Activated CD8-positive, alpha-beta memory T cell treated with anti-CD3 and anti-CD28 coated beads for 36 hours (primary cell): Measurements from ENCODE around the gene IPP. TPM values are rescaled to one million over a fixed set of nuclear protein-coding genes. Genes with fewer than 3 reads are reported as not detected.

Experiments
- CTCF ChIA-PET: fragments of 350-600 bp; sonication (Branson Sonifier 250); formaldehyde crosslinking; loops from one replicate; lab custom pipeline; 2021; ENCODE audit warnings: antibody characterized with exemption; lab: Charles Lee
- POLR2A ChIA-PET: fragments of 350-600 bp; sonication (Branson Sonifier 250); formaldehyde crosslinking; loops from one replicate; lab custom pipeline; 2021; ENCODE audit warnings: antibody characterized with exemption; lab: Charles Lee
- total RNA-seq, 2 experiments: library from RNA; stranded (reverse); gene quantifications; one replicate each; pipeline ENCODE4 v1.2.3, GENCODE V29; 2021

The IPP gene
- total RNA-seq, 2 experiments from 2014 or later: 16.5 to 16.6 TPM

- POLR2A ChIA-PET: no interaction called here
- CTCF ChIA-PET: no interaction called here
These were observed 90.1 kb downstream of the IPP start for GRCh38 chr1:45660336-45660735.

GRCh38 chr1:45659222-45659621 is 91.2 kb downstream of the IPP start:
- ChIA-PET CTCF (no interaction called here), POLR2A (no interaction called here)

DNA sequence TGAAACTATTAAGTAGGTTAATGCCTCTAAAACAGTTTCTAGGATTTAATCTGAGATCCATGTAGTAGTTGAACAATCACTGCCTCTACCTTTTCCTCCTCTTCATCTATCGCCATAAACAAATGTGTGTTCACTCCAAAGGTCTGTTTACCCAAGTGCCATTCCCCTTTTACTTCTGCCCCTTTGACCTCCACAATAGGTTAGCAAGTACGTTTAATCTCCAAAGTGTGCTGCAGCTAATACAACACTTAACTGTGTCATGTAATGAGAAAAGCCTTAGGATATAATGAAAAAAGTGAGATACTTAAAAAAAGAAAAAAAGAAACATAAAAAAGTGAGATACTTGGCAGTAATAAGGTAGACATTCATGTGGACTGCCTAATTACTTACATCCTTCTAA is 92.3 kb downstream of the IPP start:
- ChIA-PET POLR2A (no interaction called here), CTCF (no interaction called here)

- CTCF ChIA-PET: interaction anchor here (0.7 to 0.9 kb wide), 2 partner anchors 29 to 147 kb away, joined by 3 to 5 read pairs; no protein-coding TSS in a partner anchor
- POLR2A ChIA-PET: no interaction called here
These were observed 93.8 kb downstream of the IPP start for GRCh38 chr1:45656573-45657226.

DNA sequence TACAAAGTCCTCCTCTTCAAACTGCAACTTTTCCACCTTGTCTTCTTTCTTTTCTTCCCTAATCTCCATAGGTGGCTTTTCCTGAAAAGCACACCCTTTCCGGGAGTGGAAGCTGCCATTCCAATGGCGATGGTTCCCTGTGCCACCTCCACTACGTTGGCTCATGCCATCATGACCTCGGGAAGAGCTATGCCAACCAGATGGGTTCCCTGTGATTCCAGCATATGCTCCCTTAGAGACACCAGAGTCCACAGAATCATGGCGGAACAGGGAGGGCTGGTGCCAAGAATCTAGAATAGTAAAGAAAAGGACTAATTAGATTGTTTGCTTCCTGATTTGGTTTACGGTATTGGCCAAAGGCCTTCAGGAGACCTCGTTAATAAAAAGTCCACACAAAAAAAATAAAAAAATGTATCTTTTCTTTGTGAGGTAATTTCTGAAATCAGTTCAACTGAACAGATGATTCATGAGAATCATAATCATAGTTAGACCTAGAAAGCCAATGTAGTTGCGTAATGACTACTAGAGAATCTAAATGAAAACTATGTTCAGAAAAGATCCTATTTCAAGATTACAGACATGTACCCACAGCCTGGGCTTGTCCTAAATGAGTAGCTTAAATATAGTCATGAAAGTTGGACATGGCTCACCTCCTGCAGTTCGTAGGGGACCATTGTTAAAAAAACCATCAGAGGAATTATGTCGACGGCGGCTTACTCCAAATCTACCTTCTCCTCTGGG is 95.7 kb downstream of the IPP start:
- ChIA-PET POLR2A (interaction anchor here (1.5 kb wide), 1 partner anchor 32 kb away, joined by 8 read pairs; the partner anchor contains the start of gene GPBP1L1), CTCF (no interaction called here)

Other genes starting within 250 kb of the IPP start
- 100 to 1,000 TPM; 778 to 788 TPM for gene PRDX1, start 228.8 kb downstream of the IPP start, total RNA-seq
- gene AKR1A1, start 199.8 kb downstream of the IPP start, total RNA-seq: 100 to 1,000 TPM; 188 to 203 TPM
- gene NASP, start 166.6 kb downstream of the IPP start, total RNA-seq: 100 to 1,000 TPM; 245 to 252 TPM
- 1 to 10 TPM; 1.3 to 1.7 TPM for gene CCDC17, start 126.6 kb downstream of the IPP start, total RNA-seq
- 100 to 1,000 TPM; 102 to 103 TPM for gene GPBP1L1, start 64.1 kb downstream of the IPP start, total RNA-seq
- 10 to 100 TPM; 41.3 to 43.8 TPM for gene TMEM69, start 62.5 kb downstream of the IPP start, total RNA-seq
- 10 to 100 TPM; 31.3 to 31.6 TPM for gene MAST2, start 53.0 kb upstream of the IPP start, total RNA-seq